Small intestine (tissue), 7 donors: ENCODE results near the gene FGFR1OP2. TPM values are rescaled to one million over a fixed set of nuclear protein-coding genes. Genes with fewer than 3 reads are reported as not detected.

Experiments
- DNase-seq, 2 donors: peaks; one replicate each; pipeline versions ENCODE4 v3.0.0 to v3.0.0-alpha.2; 2013
- FAIRE-seq: peaks from 2 replicates; lab custom pipeline; 2012; peaks lifted over from hg19 to GRCh38; lab: Jason Lieb, UNC
- H3K27ac ChIP-seq, 3 donors: one replicate each; pipeline ENCODE4 v1.5.1; 2013; ENCODE audit warnings: low read length in 2 of 3, mild to moderate bottlenecking in 2 of 3, control low read depth in 1 of 3, inconsistent platforms in 1 of 3, low read depth in 1 of 3, moderate library complexity in 1 of 3
- H3K27me3 ChIP-seq, 3 donors: one replicate each; pipeline ENCODE4 v1.6.1; 2013; ENCODE audit warnings: low read length in 3 of 3, inconsistent platforms in 1 of 3; ENCODE audit not compliant: control insufficient read depth in 3 of 3, insufficient read depth in 3 of 3
- H3K36me3 ChIP-seq, 3 donors: one replicate each; pipeline ENCODE4 v1.6.1; 2013; ENCODE audit warnings: low read length in 3 of 3, inconsistent platforms in 1 of 3, low read depth in 1 of 3, mild to moderate bottlenecking in 1 of 3, moderate library complexity in 1 of 3; ENCODE audit not compliant: control insufficient read depth in 3 of 3, insufficient read depth in 2 of 3
- H3K4me1 ChIP-seq, 3 donors: one replicate each; pipeline ENCODE4 v1.6.1; 2013; ENCODE audit warnings: low read length in 2 of 3, inconsistent platforms in 1 of 3, low read depth in 1 of 3, mild to moderate bottlenecking in 1 of 3, moderate library complexity in 1 of 3; ENCODE audit not compliant: control insufficient read depth in 3 of 3, insufficient read depth in 2 of 3
- H3K4me3 ChIP-seq, 3 donors: one replicate each; pipeline ENCODE4 v1.5.1; 2013; ENCODE audit warnings: low read length in 3 of 3, control low read depth in 1 of 3, inconsistent platforms in 1 of 3, low read depth in 1 of 3, mild to moderate bottlenecking in 1 of 3, moderate library complexity in 1 of 3
- H3K9me3 ChIP-seq, 2 donors: one replicate each; pipeline ENCODE4 v1.6.1; 2013; ENCODE audit warnings: low read depth in 1 of 2, low read length in 1 of 2; ENCODE audit not compliant: control insufficient read depth in 2 of 2, insufficient read depth in 1 of 2
- WGBS, 3 donors: extraction: QIAGEN DNeasy Blood & Tissue Kit; methylation state at CpG; one replicate each; pipeline ENCODE4 v1.1.7; 2013; 5-methylcytosine and 5-hydroxymethylcytosine counted together
- polyA plus RNA-seq, 4 donors: library from polyadenylated mRNA; stranded (reverse) in 3 of 4; unstranded in 1 of 4; fragments of 200-250 nt in 3 of 4; fragments of 120-200 nt in 1 of 4; gene quantifications; one replicate each; pipeline versions ENCODE4 v1.2.1 to v1.2.3, GENCODE V29; 2013
- donor health status: healthy with polysubstance abuse.
- donor health status: control.
- donor health status: control.
- donor health status: Bipolar disorder and iron deficiency.
- donor health status: healthy.

Gene FGFR1OP2
- polyA plus RNA-seq, 4 donors, result 21.7 to 44.2 (median 24.5) TPM

- Histone ChIP-seq H3K4me1 (no peaks in the 10 kb centered on the region), H3K36me3 (peaks cover 0 to 16% (median 6%) of the 10 kb centered on the region in 3 donors), H3K27ac (no peak overlapping the region), H3K4me3 (no peak overlapping the region), H3K27me3 (no peaks in the 10 kb centered on the region), H3K9me3 (no peaks in the 10 kb centered on the region)
- peak; percentile 4 to 29 for DNase-seq
- no peak for FAIRE-seq
- WGBS, 3 donors, result 14 to 46% (median 24%) methylated on average over 1 of the region's 1 CpG
Observed at GRCh38 chr12:26906704-26907103, 31.6 kb upstream of the FGFR1OP2 start.

GRCh38 chr12:26918321-26919215 is 19.7 kb upstream of the FGFR1OP2 start:
- DNase-seq (no peak), FAIRE-seq (no peak)
- peaks cover 1 to 16% (median 4%) of the 10 kb centered on the region in 3 donors for H3K36me3 ChIP-seq
- no peaks in the 10 kb centered on the region for H3K4me1 ChIP-seq
- WGBS, 3 donors, result 90 to 93% (median 92%) methylated on average over 5 of the region's 5 CpGs
- H3K27me3 ChIP-seq, result no peaks in the 10 kb centered on the region
- no peak overlapping the region for H3K27ac ChIP-seq
- no peaks in the 10 kb centered on the region for H3K9me3 ChIP-seq
- H3K4me3 ChIP-seq, result no peak overlapping the region

DNA sequence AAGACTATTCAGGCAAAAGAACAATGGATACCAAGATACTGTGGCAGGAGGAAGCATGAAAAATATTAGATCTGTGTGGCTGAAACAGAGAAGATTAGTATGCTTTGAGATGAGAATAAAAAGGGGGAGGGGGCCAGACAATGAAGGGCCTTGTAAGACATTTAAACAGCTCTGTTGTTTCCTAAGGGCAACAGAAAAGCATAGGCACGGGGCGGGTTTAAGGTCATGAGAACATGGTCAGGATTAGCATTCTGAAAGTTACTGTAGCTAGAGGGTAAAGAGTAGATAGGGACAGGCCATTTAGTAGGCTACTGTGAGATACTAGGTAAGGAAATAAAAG is 19.1 kb upstream of the FGFR1OP2 start:
- no peak overlapping the region for H3K4me3 ChIP-seq
- H3K9me3 ChIP-seq, result no peaks in the 10 kb centered on the region
- FAIRE-seq, result no peak
- H3K27ac ChIP-seq, result no peak overlapping the region
- no peak for DNase-seq
- peaks cover 3 to 18% (median 4%) of the 10 kb centered on the region in 3 donors for H3K36me3 ChIP-seq
- no peaks in the 10 kb centered on the region for H3K27me3 ChIP-seq
- no peaks in the 10 kb centered on the region for H3K4me1 ChIP-seq
- 91 to 98% (median 96%) methylated on average over 2 of the region's 2 CpGs for WGBS, 3 donors

- no peak overlapping the region for H3K4me3 ChIP-seq
- H3K4me1 ChIP-seq, result no peaks in the 10 kb centered on the region
- WGBS, 3 donors, result 76 to 87% (median 80%) methylated on average over 3 of the region's 3 CpGs
- FAIRE-seq (no peak), DNase-seq (no peak)
- H3K9me3 ChIP-seq, result no peaks in the 10 kb centered on the region
- no peak overlapping the region for H3K27ac ChIP-seq
- peaks cover 4 to 20% (median 6%) of the 10 kb centered on the region in 3 donors for H3K36me3 ChIP-seq
- no peaks in the 10 kb centered on the region for H3K27me3 ChIP-seq
Observed at GRCh38 chr12:26921886-26922285, 16.4 kb upstream of the FGFR1OP2 start.

- Histone ChIP-seq H3K36me3 (peaks cover 3 to 22% (median 8%) of the 10 kb centered on the region in 3 donors), H3K27ac (no peak overlapping the region), H3K9me3 (no peaks in the 10 kb centered on the region), H3K4me3 (no peak overlapping the region), H3K4me1 (no peaks in the 10 kb centered on the region), H3K27me3 (no peaks in the 10 kb centered on the region)
- no peak for DNase-seq
- WGBS, 3 donors, result 94 to 98% (median 97%) methylated on average over 5 of the region's 5 CpGs
- FAIRE-seq, result no peak
Observed at GRCh38 chr12:26928661-26929060, 9.6 kb upstream of the FGFR1OP2 start.

DNA sequence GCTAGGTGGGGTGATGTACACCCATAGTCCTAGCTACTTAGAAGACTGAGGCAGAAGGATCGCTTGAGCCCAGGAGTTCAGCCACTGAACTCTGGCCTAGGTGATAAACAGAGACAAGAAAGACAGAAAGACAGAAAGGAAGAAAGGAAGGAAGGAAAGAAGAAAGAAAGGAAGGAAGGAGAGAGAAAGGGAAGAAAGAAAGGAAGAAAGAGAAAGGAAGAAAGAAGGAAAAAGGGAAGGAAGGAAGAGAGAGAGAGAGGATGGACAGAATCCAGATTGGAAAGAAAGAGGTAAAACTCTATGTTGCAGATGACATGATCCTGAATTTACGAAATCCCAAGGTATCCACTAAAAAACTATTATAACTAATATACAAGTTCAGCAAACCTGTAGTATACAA is 8.7 kb upstream of the FGFR1OP2 start:
- H3K4me1 ChIP-seq, result no peaks in the 10 kb centered on the region
- H3K4me3 ChIP-seq, result no peak overlapping the region
- H3K27ac ChIP-seq, result no peak overlapping the region
- H3K9me3 ChIP-seq, result no peaks in the 10 kb centered on the region
- DNase-seq (no peak), FAIRE-seq (no peak)
- no peaks in the 10 kb centered on the region for H3K27me3 ChIP-seq
- 97 to 99% (median 97%) methylated on average over 2 of the region's 2 CpGs for WGBS, 3 donors
- H3K36me3 ChIP-seq, result peaks cover 3 to 21% (median 5%) of the 10 kb centered on the region in 3 donors

DNA sequence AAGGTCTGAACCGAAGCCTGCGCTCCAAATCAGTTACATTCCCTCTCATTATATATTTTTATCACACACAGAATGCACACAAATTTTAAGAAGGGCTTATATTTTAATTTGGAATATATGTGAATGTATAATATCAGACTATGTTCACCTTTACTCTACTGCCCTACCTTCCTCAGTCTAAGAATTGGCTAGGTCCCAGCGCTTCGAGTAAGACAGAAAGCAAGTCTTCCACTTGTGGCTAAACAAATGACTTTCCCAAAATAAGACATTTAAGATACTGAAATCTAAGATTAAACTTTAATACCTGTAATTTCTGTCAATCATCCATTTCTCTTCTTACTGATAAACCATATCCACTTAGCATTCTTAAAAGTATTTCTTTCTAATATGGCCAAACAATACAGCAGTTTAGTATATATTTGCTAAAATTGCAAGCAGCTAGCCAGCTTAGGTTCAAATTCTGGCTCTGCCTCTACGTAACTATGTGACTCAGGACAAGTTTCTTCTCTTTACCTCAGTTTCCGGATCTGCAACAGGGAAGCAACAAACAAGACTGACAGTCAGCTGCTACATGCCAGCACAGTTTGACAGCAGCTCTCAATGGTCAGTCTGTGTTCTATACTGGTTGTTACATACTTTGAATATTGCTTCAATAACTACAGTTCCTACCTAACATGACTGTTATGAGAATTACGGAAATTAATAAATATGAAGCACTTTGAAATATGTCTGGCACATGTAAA is 2.5 kb upstream of the FGFR1OP2 start:
- FAIRE-seq (no peak), DNase-seq (peak in 1 of 2 donors; percentile 46)
- H3K27ac ChIP-seq, result peak overlapping the region in 2 of 3 donors; percentile 11 to 58
- H3K36me3 ChIP-seq, result peaks cover 0 to 6% (median 0%) of the 10 kb centered on the region in 3 donors
- H3K9me3 ChIP-seq, result no peaks in the 10 kb centered on the region
- H3K4me1 ChIP-seq, result peaks cover 0 to 3% (median 2%) of the 10 kb centered on the region in 3 donors
- H3K4me3 ChIP-seq, result no peak overlapping the region
- 45 to 62% (median 47%) methylated on average over 7 of the region's 7 CpGs for WGBS, 3 donors
- H3K27me3 ChIP-seq, result no peaks in the 10 kb centered on the region
